ENCODE results near the gene VCPKMT. TPM values are rescaled to one million over a fixed set of nuclear protein-coding genes. Genes with fewer than 3 reads are reported as not detected.

Gene VCPKMT
- polyA plus RNA-seq, 1 donor (not counting 4 experiments of a cell fraction or from before 2014, with no cell fraction given): 9.4 TPM

- H3K27me3 ChIP-seq (ENCODE audit: control insufficient read depth, extremely low read depth, insufficient read depth, low read length): no peaks in the 10 kb centered on the region
- TF ChIP-seq CTCF (optimal IDR thresholded peaks at IDR 0.05 in 1 of 3, IDR thresholded peaks at IDR 0.05 in 1 of 3, conservative IDR thresholded peaks at IDR 0.05 in 1 of 3; ENCODE audit: extremely low read depth in 1 of 3, insufficient read depth in 2 of 3, low read length in 3 of 3) (no peak), EZH2 (IDR thresholded peaks at IDR 0.05; ENCODE audit: low read length) (no peak)
- FAIRE-seq (no peak), DNase-seq (ENCODE audit: low read depth, low spot score) (no peak)
- H3K9ac ChIP-seq (ENCODE audit: control insufficient read depth, extremely low read depth, insufficient read depth, low read length): no peak overlapping the region
- no peak overlapping the region for H3K4me3 ChIP-seq (ENCODE audit: control insufficient read depth in 2 of 3, extremely low read depth in 1 of 3, insufficient read depth in 2 of 3, low read depth in 1 of 3, low read length in 3 of 3)
- H4K20me1 ChIP-seq (ENCODE audit: control insufficient read depth, extremely low read depth, insufficient read depth, low read length): no peaks in the 10 kb centered on the region
- peaks cover 11 to 32% of the 10 kb centered on the region in 2 experiments for H3K36me3 ChIP-seq (ENCODE audit: control insufficient read depth in 2 of 2, extremely low read depth in 1 of 2, insufficient read depth in 2 of 2, low read length in 2 of 2)
- no peak overlapping the region for H3K27ac ChIP-seq (ENCODE audit: control insufficient read depth, insufficient read depth, low read length)
- no peaks in the 10 kb centered on the region for H3K9me1 ChIP-seq (ENCODE audit: control insufficient read depth, extremely low read depth, insufficient read depth, low read length)
- no peak overlapping the region for H2AFZ ChIP-seq (ENCODE audit: control insufficient read depth, low read length)
- H3K4me2 ChIP-seq (ENCODE audit: control insufficient read depth, extremely low read depth, insufficient read depth, low read depth, low read length): no peak overlapping the region
- no peaks in the 10 kb centered on the region for H3K9me3 ChIP-seq (ENCODE audit: control insufficient read depth, low read depth, low read length)
- H3K4me1 ChIP-seq (ENCODE audit: control insufficient read depth, extremely low read depth, insufficient read depth, low read length): peaks cover 8% of the 10 kb centered on the region
- dilution Hi-C loops (cut with MboI; ENCODE audit: extremely low pct_ligation_motif_present, low sequenced_read_pairs): no loop called here
- peaks cover 27% of the 10 kb centered on the region for H3K79me2 ChIP-seq (ENCODE audit: control insufficient read depth, insufficient read depth, low read length)
Observed at GRCh38 chr14:50113381-50114035, 2.9 kb downstream of the VCPKMT start.

GRCh38 chr14:50110323-50111037 is 5.9 kb downstream of the VCPKMT start:
- H3K36me3 ChIP-seq (ENCODE audit: control insufficient read depth in 2 of 2, extremely low read depth in 1 of 2, insufficient read depth in 2 of 2, low read length in 2 of 2): peaks cover 12 to 27% of the 10 kb centered on the region in 2 experiments
- dilution Hi-C loops (cut with MboI; ENCODE audit: extremely low pct_ligation_motif_present, low sequenced_read_pairs): no loop called here
- peak; percentile 17 for FAIRE-seq
- H3K4me1 ChIP-seq (ENCODE audit: control insufficient read depth, extremely low read depth, insufficient read depth, low read length): peaks cover 3% of the 10 kb centered on the region
- peaks cover 18% of the 10 kb centered on the region for H3K79me2 ChIP-seq (ENCODE audit: control insufficient read depth, insufficient read depth, low read length)
- no peaks in the 10 kb centered on the region for H3K9me1 ChIP-seq (ENCODE audit: control insufficient read depth, extremely low read depth, insufficient read depth, low read length)
- no peak overlapping the region for H3K4me3 ChIP-seq (ENCODE audit: control insufficient read depth in 2 of 3, extremely low read depth in 1 of 3, insufficient read depth in 2 of 3, low read depth in 1 of 3, low read length in 3 of 3)
- no peak overlapping the region for H2AFZ ChIP-seq (ENCODE audit: control insufficient read depth, low read length)
- H3K27me3 ChIP-seq (ENCODE audit: control insufficient read depth, extremely low read depth, insufficient read depth, low read length): no peaks in the 10 kb centered on the region
- no peaks in the 10 kb centered on the region for H3K9me3 ChIP-seq (ENCODE audit: control insufficient read depth, low read depth, low read length)
- no peak overlapping the region for H3K9ac ChIP-seq (ENCODE audit: control insufficient read depth, extremely low read depth, insufficient read depth, low read length)
- DNase-seq (ENCODE audit: low read depth, low spot score): no peak
- TF ChIP-seq EZH2 (IDR thresholded peaks at IDR 0.05; ENCODE audit: low read length) (no peak), CTCF (optimal IDR thresholded peaks at IDR 0.05 in 1 of 3, IDR thresholded peaks at IDR 0.05 in 1 of 3, conservative IDR thresholded peaks at IDR 0.05 in 1 of 3; ENCODE audit: extremely low read depth in 1 of 3, insufficient read depth in 2 of 3, low read length in 3 of 3) (no peak)
- H3K27ac ChIP-seq (ENCODE audit: control insufficient read depth, insufficient read depth, low read length): no peak overlapping the region
- no peaks in the 10 kb centered on the region for H4K20me1 ChIP-seq (ENCODE audit: control insufficient read depth, extremely low read depth, insufficient read depth, low read length)
- no peak overlapping the region for H3K4me2 ChIP-seq (ENCODE audit: control insufficient read depth, extremely low read depth, insufficient read depth, low read depth, low read length)
